ACHN (cell line): ENCODE data around the gene MEG3.

Experiments
- DNase-seq: peaks from one replicate; pipeline ENCODE4 v3.0.0-alpha.2; 2015
- in situ Hi-C: cut with HindIII; loops from 2 replicates; pipeline ENCODE4 v1.10.0; 2017; ENCODE audit warnings: low sequenced_read_pairs, low pct_ligation_motif_present, low pct_unique_long_range_greater_than_20kb

Gene MEG3

GRCh38 chr14:100839315-100839585 is 13.3 kb downstream of the MEG3 start:
- DNase-seq = no peak
- in situ Hi-C loops = no loop called here

- no peak for DNase-seq
- in situ Hi-C loops = no loop called here
These were observed 13.8 kb downstream of the MEG3 start for GRCh38 chr14:100839681-100840111.

GRCh38 chr14:100840286-100841065 is 14.6 kb downstream of the MEG3 start:
- in situ Hi-C loops = no loop called here
- no peak for DNase-seq

GRCh38 chr14:100841066-100841760 is 15.3 kb downstream of the MEG3 start:
- in situ Hi-C loops = no loop called here
- no peak for DNase-seq

GRCh38 chr14:100841761-100842403 is 16.0 kb downstream of the MEG3 start:
- in situ Hi-C loops = no loop called here

GRCh38 chr14:100842799-100843198 is 16.9 kb downstream of the MEG3 start:
- in situ Hi-C loops = no loop called here

More at GRCh38 chr14:100841761-100842403, 16.0 kb downstream of the MEG3 start:
- no peak for DNase-seq

GRCh38 chr14:100844082-100844408 is 18.1 kb downstream of the MEG3 start:
- no peak for DNase-seq
- in situ Hi-C loops = no loop called here

More at GRCh38 chr14:100842799-100843198, 16.9 kb downstream of the MEG3 start:
- no peak for DNase-seq

- in situ Hi-C loops = no loop called here
- no peak for DNase-seq
These were observed 18.5 kb downstream of the MEG3 start for GRCh38 chr14:100844421-100844820.

- no peak for DNase-seq
- in situ Hi-C loops = no loop called here
These were observed 18.9 kb downstream of the MEG3 start for GRCh38 chr14:100844846-100845245.

- DNase-seq = no peak
- in situ Hi-C loops = no loop called here
These were observed 19.4 kb downstream of the MEG3 start for GRCh38 chr14:100845341-100845740.

- in situ Hi-C loops = no loop called here
- DNase-seq = no peak
These were observed 20.5 kb downstream of the MEG3 start for GRCh38 chr14:100846309-100846859.

- peak; percentile 1 for DNase-seq
- in situ Hi-C loops = no loop called here
These were observed 23.3 kb downstream of the MEG3 start for GRCh38 chr14:100849115-100849781.

- peak; percentile 64 for DNase-seq
- in situ Hi-C loops = no loop called here
These were observed 25.1 kb downstream of the MEG3 start for GRCh38 chr14:100850841-100851585.

GRCh38 chr14:100851586-100851916 is 25.6 kb downstream of the MEG3 start:
- in situ Hi-C loops = no loop called here
- no peak for DNase-seq

GRCh38 chr14:100851946-100852620 is 26.2 kb downstream of the MEG3 start:
- in situ Hi-C loops = no loop called here
- DNase-seq = no peak

- in situ Hi-C loops = no loop called here
- no peak for DNase-seq
These were observed 28.5 kb downstream of the MEG3 start for GRCh38 chr14:100854435-100854834.

GRCh38 chr14:100855256-100855930 is 29.5 kb downstream of the MEG3 start:
- in situ Hi-C loops = no loop called here
- no peak for DNase-seq
